HG03196 (cell line): ENCODE data around the gene TTN.

Source experiments
- ATAC-seq: cut with Tn5 transposase; IDR thresholded peaks from one replicate; pipeline ENCODE4 v1.9.1; 2021; ENCODE audit not compliant: unreplicated experiment

Gene TTN

DNA sequence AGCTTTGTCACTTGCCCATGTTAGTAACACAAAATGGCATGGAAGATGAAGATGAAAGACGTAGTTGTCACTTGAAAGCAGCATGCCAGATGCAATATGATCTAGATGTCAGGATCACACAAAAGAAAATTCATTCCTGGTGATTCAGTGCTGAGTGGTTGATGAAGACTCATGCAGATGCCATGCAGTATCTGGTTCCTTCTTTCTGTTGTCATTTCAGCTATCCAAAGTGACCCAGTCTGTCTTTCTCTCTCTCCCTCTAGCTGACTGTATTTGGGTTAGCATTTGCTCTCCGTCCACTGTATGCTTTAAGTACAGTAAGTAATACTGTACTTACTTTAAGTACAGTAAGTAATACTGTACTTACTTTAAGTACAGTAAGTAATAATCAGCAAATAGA is 50.4 kb downstream of the TTN start:
- ATAC-seq = no peak

DNA sequence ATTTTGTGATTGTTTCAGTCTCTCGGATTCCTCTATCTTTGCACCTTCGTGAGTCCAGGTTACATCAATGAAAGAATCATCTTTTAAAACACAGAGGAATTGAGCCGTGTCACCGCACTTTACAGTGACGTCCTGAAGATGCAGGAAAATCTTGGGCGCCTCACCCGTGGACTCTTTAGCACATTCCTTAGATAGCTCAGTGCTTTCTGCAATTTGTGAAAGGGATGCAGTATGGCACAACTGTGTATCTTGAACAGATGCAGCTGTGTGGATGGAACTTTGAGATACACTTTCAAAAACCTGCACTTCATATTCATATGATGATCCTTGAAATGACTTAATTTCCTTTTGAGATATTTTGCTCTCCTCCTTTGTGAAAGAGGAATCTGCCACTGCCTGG is 50.9 kb downstream of the TTN start:
- ATAC-seq = no peak

DNA sequence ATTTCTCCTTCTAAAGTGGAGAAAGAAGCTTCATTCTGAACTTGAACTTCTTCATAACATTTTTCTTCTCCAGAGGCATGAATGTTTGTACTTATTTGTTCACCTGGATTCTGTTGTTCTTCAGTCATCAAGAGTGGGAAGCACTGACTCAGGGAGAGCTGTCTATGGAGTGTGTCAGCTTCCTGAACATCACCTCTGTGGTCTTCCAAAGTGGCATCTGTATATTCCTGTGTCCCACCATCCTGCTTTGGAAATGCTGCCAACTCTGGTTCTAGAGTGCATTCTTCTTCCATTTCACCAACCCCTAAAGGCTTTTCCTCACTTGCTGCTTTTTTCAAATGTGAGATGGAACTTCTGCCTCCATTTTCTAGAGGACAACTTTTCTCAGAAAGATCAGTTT is 59.5 kb downstream of the TTN start:
- no peak for ATAC-seq

GRCh38 chr2:178734518-178734917 is 72.7 kb downstream of the TTN start:
- no peak for ATAC-seq

- no peak for ATAC-seq
Observed at GRCh38 chr2:178733975-178734374, 73.2 kb downstream of the TTN start.

DNA sequence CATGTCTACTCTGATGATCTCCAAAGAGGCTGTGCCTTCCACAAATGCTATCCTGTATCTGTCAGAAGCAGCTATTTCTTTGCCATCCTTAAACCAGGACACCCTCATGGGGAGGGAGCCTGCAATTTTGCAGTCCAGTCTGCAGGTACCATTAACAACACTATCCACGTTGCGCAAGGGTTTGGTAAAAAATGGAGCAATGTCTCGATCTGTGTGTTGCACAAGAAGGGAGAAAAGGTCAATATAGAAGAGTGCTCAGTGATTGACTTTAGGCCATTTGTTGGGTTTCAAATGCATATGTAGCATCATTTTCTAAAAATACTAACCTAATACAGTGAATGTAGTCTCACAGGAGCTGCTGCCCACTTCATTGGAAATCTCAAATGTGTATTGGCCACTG is 74.3 kb downstream of the TTN start:
- ATAC-seq = no peak

DNA sequence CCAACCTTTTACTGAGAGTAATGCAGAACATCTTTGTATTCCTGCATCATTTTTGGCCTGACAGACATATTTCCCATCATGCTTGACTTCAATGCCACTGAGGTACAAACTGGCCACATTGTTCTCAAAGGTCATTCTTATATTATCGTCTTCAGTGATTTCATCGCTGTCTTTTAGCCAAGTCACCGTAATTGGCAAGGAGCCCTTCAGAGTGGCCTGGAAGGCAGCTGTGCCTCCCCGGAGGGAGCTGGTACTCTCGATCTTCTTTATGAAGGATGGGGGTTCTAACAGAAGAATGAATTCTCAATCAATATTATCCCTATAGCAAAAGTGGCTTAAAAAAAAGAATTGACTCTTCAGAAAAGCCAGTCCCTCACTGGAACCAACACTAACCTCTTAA is 75.9 kb downstream of the TTN start:
- no peak for ATAC-seq

DNA sequence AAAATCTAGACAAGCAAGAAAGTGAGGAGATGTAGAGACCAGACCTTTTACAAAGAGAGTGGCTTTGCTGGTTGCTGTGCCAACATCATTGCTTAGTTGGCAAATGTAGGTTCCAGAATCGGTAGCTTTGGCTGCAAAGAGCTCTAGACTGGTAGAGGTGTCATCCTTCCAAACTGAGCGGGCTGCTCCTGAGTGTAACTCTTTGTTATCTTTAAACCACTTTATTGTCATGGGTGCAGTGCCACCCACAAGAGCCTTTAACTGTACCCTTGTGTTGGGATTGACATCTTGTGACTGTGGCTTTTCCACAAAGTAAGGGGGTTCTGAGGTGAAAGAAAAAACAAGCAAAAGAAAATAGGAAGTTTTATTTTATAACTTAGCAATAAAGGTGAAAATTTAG is 77.2 kb downstream of the TTN start:
- no peak for ATAC-seq

DNA sequence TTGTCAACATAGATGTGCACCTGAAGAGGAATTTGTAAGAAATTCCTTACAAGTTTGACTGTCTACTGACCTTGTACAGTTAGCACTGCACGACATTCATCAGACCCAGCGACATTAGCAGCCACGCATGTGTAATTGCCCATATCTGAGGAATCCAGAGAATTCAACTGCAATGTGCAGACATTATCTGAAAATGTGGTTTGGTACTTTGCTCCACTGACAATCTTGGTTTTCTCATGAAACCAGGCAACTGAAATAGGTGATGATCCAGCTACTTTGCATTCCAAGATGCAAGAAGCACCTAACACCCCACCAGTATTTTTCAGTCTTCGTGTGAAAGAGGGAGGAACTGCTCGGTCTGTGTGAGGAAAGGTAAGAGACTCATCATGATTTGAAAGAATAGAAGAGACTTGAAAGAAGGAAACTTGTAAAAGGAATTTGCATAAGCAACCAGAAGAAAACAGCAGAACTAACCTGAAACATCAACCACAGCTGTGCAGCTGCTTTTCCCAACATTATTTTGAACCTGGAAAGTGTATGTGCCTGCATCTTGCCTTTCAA is 83.4 kb downstream of the TTN start:
- no peak for ATAC-seq

- ATAC-seq = no peak
Observed at GRCh38 chr2:178722296-178722695, 84.9 kb downstream of the TTN start.

- ATAC-seq = no peak
Observed at GRCh38 chr2:178718988-178719387, 88.2 kb downstream of the TTN start.

GRCh38 chr2:178718283-178718682 is 88.9 kb downstream of the TTN start:
- no peak for ATAC-seq

DNA sequence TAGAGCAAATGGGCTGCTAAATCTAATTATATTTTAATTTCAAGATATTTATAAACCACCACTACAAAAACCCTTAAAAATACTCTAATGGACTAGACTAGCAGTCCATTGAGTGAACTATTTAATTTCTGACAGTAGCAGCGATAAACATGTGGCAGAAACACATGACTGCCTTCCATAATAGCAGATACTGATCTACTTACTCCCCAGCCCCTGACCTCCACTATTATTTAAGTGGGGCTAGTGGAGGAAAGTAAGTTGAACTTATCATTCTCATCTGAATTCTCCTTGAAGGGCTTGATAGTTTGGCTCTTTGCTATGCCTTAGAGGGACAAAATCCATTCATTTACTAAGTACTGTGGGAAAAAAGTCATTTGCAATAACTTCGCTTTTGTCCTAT is 90.8 kb downstream of the TTN start:
- no peak for ATAC-seq

- ATAC-seq = no peak
Observed at GRCh38 chr2:178715366-178715765, 91.9 kb downstream of the TTN start.

- ATAC-seq = no peak
Observed at GRCh38 chr2:178707476-178707875, 99.7 kb downstream of the TTN start.

DNA sequence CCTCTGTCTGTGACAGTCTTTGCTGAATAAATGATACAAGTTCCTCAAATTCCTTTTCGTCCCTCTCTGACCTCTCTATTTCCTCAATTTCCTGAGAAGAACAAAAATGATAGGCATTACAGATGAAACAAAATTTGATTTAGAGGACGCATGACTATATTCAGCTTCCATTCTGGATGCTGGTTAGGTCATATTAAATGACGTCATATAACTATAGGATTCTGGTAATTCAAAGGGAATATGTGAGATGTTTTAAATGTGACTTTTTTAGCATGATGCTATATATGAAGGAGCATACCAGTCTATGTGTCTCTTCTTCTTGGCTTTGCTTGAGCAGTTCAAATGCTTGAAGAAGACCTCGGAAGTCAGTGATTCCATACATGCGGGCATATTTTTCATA is 102.3 kb downstream of the TTN start:
- ATAC-seq = no peak

GRCh38 chr2:178702361-178702760 is 104.9 kb downstream of the TTN start:
- ATAC-seq = no peak

DNA sequence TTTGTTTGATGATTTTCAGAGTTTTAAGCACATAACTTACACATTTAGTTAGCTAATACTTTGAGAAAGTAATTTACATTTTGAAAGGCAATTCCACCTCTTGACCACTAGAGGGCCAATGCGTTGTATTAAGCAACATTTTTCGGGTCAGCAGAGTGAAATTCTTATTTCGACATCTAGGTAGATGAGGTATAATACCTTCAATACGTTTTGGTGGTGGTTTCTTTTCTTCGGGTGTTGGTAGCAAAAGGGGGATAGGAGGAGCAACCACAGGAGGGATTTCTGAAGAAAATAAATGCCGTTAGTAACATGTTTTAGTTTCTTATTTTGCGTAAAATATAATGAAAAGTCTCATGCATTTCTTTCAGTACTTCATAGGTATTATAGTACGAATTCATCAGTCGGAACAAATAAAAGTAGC is 106.3 kb downstream of the TTN start:
- no peak for ATAC-seq

- ATAC-seq = no peak
Observed at GRCh38 chr2:178700136-178700535, 107.1 kb downstream of the TTN start.

GRCh38 chr2:178692845-178693244 is 114.4 kb downstream of the TTN start:
- ATAC-seq = no peak

DNA sequence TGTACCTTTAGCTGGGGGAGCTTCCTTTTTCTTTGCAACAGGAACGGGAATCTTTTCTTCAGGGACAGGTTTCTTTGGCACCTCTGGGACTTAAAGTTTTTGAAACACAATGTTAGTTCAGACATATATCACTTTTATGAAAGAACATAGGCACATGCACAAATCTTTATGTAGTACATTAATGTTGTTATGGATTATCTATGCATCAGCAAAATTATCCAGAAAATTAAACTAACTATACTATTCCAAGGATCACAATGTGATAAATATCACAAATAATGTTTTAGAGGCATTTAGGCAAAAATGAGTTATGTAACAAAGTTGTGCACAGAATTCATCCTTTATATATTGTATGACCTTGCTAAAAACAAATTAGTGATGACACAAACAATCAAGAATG is 117.4 kb downstream of the TTN start:
- no peak for ATAC-seq

DNA sequence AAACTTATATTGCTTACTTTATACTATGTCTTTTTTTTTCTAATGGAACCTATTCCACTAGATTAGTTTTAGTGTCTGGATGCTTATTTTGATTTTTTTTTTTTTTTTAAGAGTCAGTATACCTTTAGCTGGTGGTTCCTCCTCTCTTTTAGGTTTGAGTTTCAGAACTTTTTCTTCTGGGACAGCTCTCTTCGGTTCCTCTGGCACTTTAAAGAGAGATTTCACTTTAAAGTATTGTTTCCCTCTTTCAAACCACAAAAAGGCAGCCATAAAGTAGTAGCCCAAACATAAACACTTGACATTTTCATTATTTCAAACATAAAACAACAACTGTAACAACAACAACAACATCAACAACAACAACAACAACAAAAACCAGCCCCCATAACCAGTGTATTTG is 123.3 kb downstream of the TTN start:
- no peak for ATAC-seq

DNA sequence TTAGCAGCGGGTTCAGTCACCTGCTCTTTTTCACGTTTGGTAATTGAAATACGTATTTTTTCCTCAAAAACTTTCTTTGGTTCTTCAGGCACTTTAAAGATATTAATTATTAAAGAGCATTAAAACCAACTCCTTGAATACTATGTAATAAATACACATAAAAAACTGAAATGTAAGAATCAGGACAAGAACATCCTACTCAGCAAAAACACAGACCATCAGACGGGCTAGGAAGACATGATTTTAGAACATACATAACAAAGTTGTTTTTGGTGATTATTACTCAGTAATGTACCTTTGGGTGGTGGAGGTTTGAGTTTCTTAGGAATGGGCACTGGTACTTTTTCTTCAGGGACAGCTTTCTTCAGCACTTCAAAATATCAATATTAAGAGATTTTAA is 126.1 kb downstream of the TTN start:
- ATAC-seq = no peak

GRCh38 chr2:178679891-178680290 is 127.3 kb downstream of the TTN start:
- ATAC-seq = no peak
